H9 (cell line): ENCODE measurements around the gene HAPLN2. TPM values are rescaled to one million over a fixed set of nuclear protein-coding genes. Genes with fewer than 3 reads are reported as not detected.

Experiments
- DNase-seq: peaks from one replicate; pipeline ENCODE4 v3.0.0-alpha.2; 2017
- H2AFZ ChIP-seq: one replicate; pipeline ENCODE4 v1.6.1; 2013; ENCODE audit warnings: mild to moderate bottlenecking, low read length, control low read depth, moderate library complexity
- H2AK5ac ChIP-seq: 2 replicates; pipeline ENCODE4 v1.6.1; 2013; ENCODE audit warnings: low read length, control low read depth, mixed read lengths; ENCODE audit not compliant: insufficient read length
- H2BK120ac ChIP-seq: one replicate; pipeline ENCODE4 v1.6.1; 2013; ENCODE audit warnings: low read depth, mild to moderate bottlenecking, low read length, control low read depth, inconsistent platforms; ENCODE audit not compliant: poor library complexity, severe bottlenecking
- H2BK12ac ChIP-seq: 2 replicates; pipeline ENCODE4 v1.6.1; 2013; ENCODE audit warnings: low read length, control low read depth, mixed read lengths, low read depth; ENCODE audit not compliant: insufficient read length
- H2BK15ac ChIP-seq: 2 replicates; pipeline ENCODE4 v1.6.1; 2013; ENCODE audit warnings: low read depth, low read length, control low read depth
- H2BK20ac ChIP-seq: one replicate; pipeline ENCODE4 v1.6.1; 2013; ENCODE audit warnings: low read depth, mild to moderate bottlenecking, low read length, control low read depth, inconsistent platforms; ENCODE audit not compliant: poor library complexity, severe bottlenecking
- H2BK5ac ChIP-seq: 2 replicates; pipeline ENCODE4 v1.6.1; 2013; ENCODE audit warnings: low read length, control low read depth, mixed read lengths; ENCODE audit not compliant: insufficient read length
- H3K14ac ChIP-seq: 2 replicates; pipeline ENCODE4 v1.6.1; 2013; ENCODE audit warnings: low read length, control low read depth; ENCODE audit not compliant: insufficient read depth
- H3K18ac ChIP-seq: 2 replicates; pipeline ENCODE4 v1.6.1; 2013; ENCODE audit warnings: low read depth, mild to moderate bottlenecking, mixed read lengths, low read length, control low read depth; ENCODE audit not compliant: insufficient read length
- H3K23ac ChIP-seq: 2 replicates; pipeline ENCODE4 v1.6.1; 2013; ENCODE audit warnings: low read length, control low read depth, mixed read lengths, low read depth; ENCODE audit not compliant: insufficient read length
- H3K23me2 ChIP-seq: 2 replicates; pipeline ENCODE4 v1.6.1; 2013; ENCODE audit warnings: low read depth, mild to moderate bottlenecking, mixed read lengths, low read length, control low read depth; ENCODE audit not compliant: insufficient read length, poor library complexity, severe bottlenecking
- H3K27ac ChIP-seq: 2 replicates; pipeline ENCODE4 v1.5.1; 2013; ENCODE audit warnings: low read length, control low read depth, mixed read lengths, low read depth; ENCODE audit not compliant: insufficient read length
- H3K27me3 ChIP-seq: 2 replicates; pipeline ENCODE4 v1.6.1; 2013; ENCODE audit warnings: low read length, control low read depth, inconsistent platforms; ENCODE audit not compliant: insufficient read depth
- H3K4ac ChIP-seq: 2 replicates; pipeline ENCODE4 v1.6.1; 2013; ENCODE audit warnings: low read depth, mild to moderate bottlenecking, control low read depth, inconsistent platforms, low read length, moderate library complexity
- H3K4me1 ChIP-seq: 2 replicates; pipeline ENCODE4 v1.6.1; 2013; ENCODE audit warnings: low read length, control low read depth, inconsistent platforms; ENCODE audit not compliant: insufficient read depth
- H3K4me2 ChIP-seq: 2 replicates; pipeline ENCODE4 v1.6.1; 2013; ENCODE audit warnings: low read length, control low read depth, mixed read lengths; ENCODE audit not compliant: insufficient read length, insufficient read depth
- H3K56ac ChIP-seq: 2 replicates; pipeline ENCODE4 v1.6.1; 2013; ENCODE audit warnings: low read depth, mild to moderate bottlenecking, mixed read lengths, low read length, control low read depth; ENCODE audit not compliant: insufficient read length
- H3K79me1 ChIP-seq: 2 replicates; pipeline ENCODE4 v1.6.1; 2013; ENCODE audit warnings: low read depth, mild to moderate bottlenecking, moderate library complexity, low read length, control low read depth, inconsistent platforms; ENCODE audit not compliant: insufficient read depth, poor library complexity, severe bottlenecking
- H3K79me2 ChIP-seq: 2 replicates; pipeline ENCODE4 v1.6.1; 2013; ENCODE audit warnings: low read length, control low read depth, inconsistent platforms; ENCODE audit not compliant: insufficient read depth
- H3K9ac ChIP-seq: 2 replicates; pipeline ENCODE4 v1.6.1; 2013; ENCODE audit warnings: low read length, control low read depth, mixed read lengths; ENCODE audit not compliant: insufficient read length; ENCODE audit errors: extremely low read depth
- H3K9me3 ChIP-seq: one replicate; pipeline ENCODE4 v1.6.1; 2013; ENCODE audit warnings: low read depth, low read length, inconsistent platforms; ENCODE audit not compliant: control insufficient read depth
- H3T11ph ChIP-seq: one replicate; pipeline ENCODE4 v1.6.1; 2013; ENCODE audit warnings: mild to moderate bottlenecking, low read length, control low read depth, inconsistent platforms
- H4K20me1 ChIP-seq: one replicate; pipeline ENCODE4 v1.6.1; 2013; ENCODE audit not compliant: control insufficient read depth, insufficient read length, insufficient read depth
- H4K5ac ChIP-seq: 2 replicates; pipeline ENCODE4 v1.6.1; 2013; ENCODE audit warnings: low read depth, mild to moderate bottlenecking, mixed read lengths, low read length, control low read depth; ENCODE audit not compliant: insufficient read length
- H4K8ac ChIP-seq: replicated peaks from 2 replicates; pipeline ENCODE4 v1.6.1; 2013; ENCODE audit warnings: low read length, control low read depth, mixed read lengths, low read depth; ENCODE audit not compliant: insufficient read length
- H4K91ac ChIP-seq: 2 replicates; pipeline ENCODE4 v1.6.1; 2013; ENCODE audit warnings: low read depth, mild to moderate bottlenecking, moderate library complexity, mixed read lengths, low read length, control low read depth; ENCODE audit not compliant: insufficient read length
- H3K27ac Mint-ChIP-seq, 3 experiments: 2 replicates in 2 of 3; 3 replicates in 1 of 3; pipeline ENCODE4 v1.8.0; 2020 to 2021; ENCODE audit warnings: mixed read lengths in 3 of 3, mild to moderate bottlenecking in 1 of 3, moderate library complexity in 1 of 3
- H3K27me3 Mint-ChIP-seq: 2 replicates; pipeline ENCODE4 v1.8.0; 2021; ENCODE audit warnings: low read depth, mild to moderate bottlenecking, moderate library complexity, mixed read lengths
- H3K36me3 Mint-ChIP-seq, 3 experiments: 2 replicates in 2 of 3; 3 replicates in 1 of 3; pipeline ENCODE4 v1.8.0; 2020 to 2021; ENCODE audit warnings: low read depth in 3 of 3, mixed read lengths in 3 of 3; ENCODE audit not compliant: insufficient read depth in 1 of 3
- H3K4me1 Mint-ChIP-seq, 2 experiments: 2 replicates each; pipeline ENCODE4 v1.8.0; 2020; ENCODE audit warnings: mixed read lengths in 2 of 2
- H3K4me3 Mint-ChIP-seq, 2 experiments: 2 replicates in 1 of 2; 3 replicates in 1 of 2; pipeline ENCODE4 v1.8.0; 2020 to 2021; ENCODE audit warnings: mild to moderate bottlenecking in 2 of 2, mixed read lengths in 2 of 2, moderate library complexity in 1 of 2
- H3K9me3 Mint-ChIP-seq, 2 experiments: 2 replicates in 1 of 2; 3 replicates in 1 of 2; pipeline ENCODE4 v1.8.0; 2020; ENCODE audit warnings: mild to moderate bottlenecking in 2 of 2, mixed read lengths in 2 of 2, moderate library complexity in 1 of 2
- CTCF ChIP-seq: fragments of 200-600 bp; sonication (generic); conservative IDR thresholded peaks from 3 replicates; pipeline ENCODE4 v1.8.0; 2021; ENCODE audit warnings: antibody characterized with exemption, mild to moderate bottlenecking
- WGBS: extraction: QIAGEN DNeasy Blood & Tissue Kit; methylation state at CpG from one replicate; pipeline ENCODE4 v1.1.7; 2013; ENCODE audit warnings: missing lambda C conversion rate, low lambda C conversion rate, mixed read lengths; ENCODE audit not compliant: insufficient read length; ENCODE audit errors: extremely low coverage; 5-methylcytosine and 5-hydroxymethylcytosine counted together
- total RNA-seq: library from RNA; stranded (reverse); gene quantifications from 2 replicates; pipeline ENCODE4 v1.2.1, GENCODE V29; 2021

Gene HAPLN2
- total RNA-seq, 1 experiment from 2014 or later = 0.46 TPM

GRCh38 chr1:156655904-156656516 lies 36.8 kb downstream of the HAPLN2 start:
- no peaks in the 10 kb centered on the region for H3K36me3 Mint-ChIP-seq
- peaks cover 51 to 53% of the 10 kb centered on the region in 2 experiments for H3K4me1 Mint-ChIP-seq
- no peaks in the 10 kb centered on the region for H3K9me3 ChIP-seq
- no peak overlapping the region for H2BK120ac ChIP-seq
- no peaks in the 10 kb centered on the region for H4K20me1 ChIP-seq
- no peaks in the 10 kb centered on the region for H3K79me2 ChIP-seq
- no peak overlapping the region for H2BK5ac ChIP-seq
- H2AK5ac ChIP-seq = no peak overlapping the region
- H3K27me3 Mint-ChIP-seq = peaks cover 84% of the 10 kb centered on the region
- no peak overlapping the region for H3K4me2 ChIP-seq
- no peak overlapping the region for H4K8ac ChIP-seq
- DNase-seq = no peak
- no peak overlapping the region for H3K14ac ChIP-seq
- no peaks in the 10 kb centered on the region; the same call in 1 of the 2 replicates for H3K27me3 ChIP-seq
- H3K4ac ChIP-seq = no peak overlapping the region
- no peak overlapping the region for H4K91ac ChIP-seq
- H3K56ac ChIP-seq = no peak overlapping the region
- no peak overlapping the region for H2BK20ac ChIP-seq
- H3K23me2 ChIP-seq = peaks cover 10% of the 10 kb centered on the region
- H2BK15ac ChIP-seq = no peak overlapping the region
- no peak overlapping the region for H2BK12ac ChIP-seq
- H3T11ph ChIP-seq = no peak overlapping the region
- peaks cover 4% of the 10 kb centered on the region; the same call in 1 of the 2 replicates for H3K4me1 ChIP-seq
- H3K27ac ChIP-seq = no peak overlapping the region
- TF ChIP-seq CTCF = no peak
- H4K5ac ChIP-seq = no peak overlapping the region
- no peak overlapping the region for H3K4me3 Mint-ChIP-seq
- no peaks in the 10 kb centered on the region for H3K9me3 Mint-ChIP-seq
- no peaks in the 10 kb centered on the region for H3K79me1 ChIP-seq
- no peak overlapping the region for H3K9ac ChIP-seq
- no peak overlapping the region for H2AFZ ChIP-seq
- no CpG with 5 or more reads among the region's 9 CpGs for WGBS
- H3K27ac Mint-ChIP-seq = no peak overlapping the region
- no peak overlapping the region for H3K23ac ChIP-seq
- H3K18ac ChIP-seq = no peak overlapping the region
